ENCODE measurements around the gene KHNYN.

- no peak for TF ChIP-seq CTCF (IDR thresholded peaks at IDR 0.05)
- no peak for TF ChIP-seq POLR2A (IDR thresholded peaks at IDR 0.05)
Measured at GRCh38 chr14:24473211-24473610, 43.5 kb downstream of the KHNYN start.
